RWPE1 (cell line): ENCODE results near the gene BGLAP.

ENCODE experiments used
- CTCF ChIA-PET: fragments of 350-600 bp; sonication (Branson Sonifier 250); formaldehyde crosslinking; extraction: SDS; loops from one replicate; lab custom pipeline; 2021; lab: Yijun Ruan, JAX
- POLR2A ChIA-PET: fragments of 400-600 bp; formaldehyde crosslinking; extraction: SDS; loops from one replicate; lab custom pipeline; 2020; ENCODE audit warnings: antibody characterized with exemption; ENCODE audit not compliant: low non-redundant PET; lab: Yijun Ruan, JAX
- DNase-seq: peaks from one replicate; pipeline ENCODE4 v3.0.0; 2012; ENCODE audit warnings: low spot score
- H3K27ac ChIP-seq: fragments of 450-650 bp; 2 replicates; pipeline ENCODE4 v1.5.1; 2017
- CTCF ChIP-seq: fragments of 450-650 bp; conservative IDR thresholded peaks from 2 replicates; pipeline ENCODE4 v1.5.1; 2017; ENCODE audit warnings: low read depth, mild to moderate bottlenecking

Gene BGLAP

GRCh38 chr1:156230473-156230837, 11.5 kb upstream of the BGLAP start:
- DNase-seq = no peak
- ChIA-PET CTCF (interaction anchor here (0.5 to 0.8 kb wide), 3 partner anchors 11 to 328 kb away, joined by 3 to 5 read pairs (median 3); no protein-coding TSS in a partner anchor), POLR2A (interaction anchor here (0.6 kb wide), 1 partner anchor 25 kb away, joined by 4 read pairs; no protein-coding TSS in a partner anchor)
- no peak overlapping the region for H3K27ac ChIP-seq
- no peak for TF ChIP-seq CTCF

DNA sequence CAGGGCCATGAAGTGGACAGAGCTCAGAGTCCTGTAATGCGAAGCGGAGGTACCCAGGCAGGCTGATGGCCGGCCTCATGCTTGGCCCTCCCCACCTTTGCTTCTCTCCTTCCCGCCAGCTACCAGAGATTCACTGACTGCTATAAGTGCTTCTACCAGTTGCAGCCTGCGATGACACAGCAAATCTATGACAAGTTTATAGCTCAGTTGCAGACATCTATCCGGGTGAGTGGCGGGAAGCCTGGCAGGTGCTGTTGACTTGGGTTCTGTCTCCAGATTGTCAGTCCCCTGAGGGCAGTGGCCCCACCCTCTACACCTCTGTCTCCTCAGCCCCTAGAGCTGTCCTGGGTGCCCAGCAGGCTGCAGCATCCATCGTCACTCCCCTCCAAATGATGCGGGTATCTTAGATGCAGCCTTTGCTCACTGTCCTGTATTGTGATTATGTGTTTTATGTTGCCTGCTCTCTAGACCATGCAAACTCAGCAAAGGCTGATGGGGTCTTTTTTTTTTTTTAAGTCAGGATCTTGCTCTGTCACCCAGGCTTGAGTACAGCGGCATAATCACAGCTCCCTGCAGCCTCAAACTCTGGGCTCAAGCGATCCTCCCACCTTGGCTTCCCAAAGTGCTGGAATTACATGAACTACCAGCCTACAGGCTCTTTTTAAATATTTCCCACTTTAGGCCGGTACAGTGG, 9.6 kb upstream of the BGLAP start:
- TF ChIP-seq CTCF = no peak
- ChIA-PET CTCF (interaction anchor here (0.9 to 1.3 kb wide), 2 partner anchors 135 to 166 kb away, joined by 3 to 6 read pairs; no protein-coding TSS in a partner anchor), POLR2A (interaction anchor here (0.5 kb wide), 1 partner anchor 13 kb away, joined by 3 read pairs; no protein-coding TSS in a partner anchor)
- DNase-seq = no peak
- peak overlapping the region; percentile 46 for H3K27ac ChIP-seq

DNA sequence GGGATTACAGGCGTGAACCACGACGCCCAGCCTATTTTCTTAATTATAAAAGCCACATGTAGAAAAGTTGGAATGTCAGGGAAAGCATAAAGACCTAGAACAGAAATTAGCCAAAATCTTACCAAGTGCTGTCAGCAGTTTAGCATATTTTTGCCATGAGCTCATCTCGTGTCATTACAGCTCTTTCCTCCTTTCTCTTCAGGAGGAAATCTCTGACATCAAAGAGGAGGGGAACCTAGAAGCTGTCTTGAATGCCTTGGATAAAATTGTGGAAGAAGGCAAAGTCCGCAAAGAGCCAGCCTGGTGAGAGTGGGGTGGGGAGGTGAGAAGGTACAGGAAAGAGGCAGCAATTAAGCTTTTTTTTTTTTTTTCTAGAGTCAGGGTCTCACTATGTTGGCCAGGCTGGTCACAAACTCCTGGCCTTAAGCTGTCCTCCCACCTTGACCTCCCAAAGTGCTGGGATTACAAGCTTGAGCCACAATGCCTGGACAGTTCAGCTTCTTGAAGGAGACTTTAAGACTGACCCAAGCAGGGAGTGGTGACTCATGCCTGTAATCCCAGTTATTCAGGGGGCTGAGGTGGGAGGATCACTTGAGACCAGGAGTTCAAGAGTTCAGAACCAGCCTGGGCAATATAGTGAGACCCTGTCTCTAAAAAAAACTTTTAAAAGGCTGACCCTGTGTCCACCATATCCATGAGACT, 8.4 kb upstream of the BGLAP start:
- ChIA-PET POLR2A (no interaction called here), CTCF (interaction anchor here (1.3 kb wide), 1 partner anchor 167 kb away, joined by 6 read pairs; no protein-coding TSS in a partner anchor)
- peak overlapping the region; percentile 39; the same call in 1 of the 2 replicates for H3K27ac ChIP-seq
- DNase-seq = no peak
- no peak for TF ChIP-seq CTCF

DNA sequence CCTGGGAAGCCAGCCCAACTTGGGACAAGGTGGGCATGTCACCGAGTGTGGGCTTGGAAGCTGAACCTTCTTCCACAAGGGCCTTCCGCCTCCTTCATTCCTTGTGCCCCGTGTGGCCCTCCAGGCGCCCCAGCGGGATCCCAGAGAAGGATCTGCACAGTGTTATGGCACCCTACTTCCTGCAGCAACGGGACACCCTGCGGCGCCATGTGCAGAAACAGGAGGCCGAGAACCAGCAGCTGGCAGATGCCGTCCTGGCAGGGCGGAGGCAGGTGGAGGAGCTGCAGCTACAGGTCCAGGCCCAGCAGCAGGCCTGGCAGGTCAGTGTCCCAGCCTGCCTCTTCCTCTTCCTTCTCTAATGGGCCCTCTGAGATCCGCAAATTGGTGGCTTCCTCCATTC, 5.8 kb upstream of the BGLAP start:
- no peak for TF ChIP-seq CTCF
- CTCF ChIA-PET = no interaction called here
- POLR2A ChIA-PET = no interaction called here
- DNase-seq = no peak
- H3K27ac ChIP-seq = peak overlapping the region; percentile 27

- no peak for TF ChIP-seq CTCF
- ChIA-PET POLR2A (no interaction called here), CTCF (interaction anchor here (0.6 to 1.5 kb wide), 2 partner anchors 13 to 23 kb away, joined by 3 to 9 read pairs; no protein-coding TSS in a partner anchor)
- DNase-seq = no peak
- H3K27ac ChIP-seq = peak overlapping the region; percentile 89; the same call in 1 of the 2 replicates
These were observed 3.7 kb upstream of the BGLAP start for GRCh38 chr1:156238248-156238647.

- no peak for TF ChIP-seq CTCF
- POLR2A ChIA-PET = no interaction called here
- CTCF ChIA-PET = interaction anchor here (0.7 to 1.2 kb wide), 3 partner anchors 11 to 34 kb away, joined by 3 to 4 read pairs (median 3); no protein-coding TSS in a partner anchor
- peak; percentile 89 for DNase-seq
- peak overlapping the region; percentile 89 for H3K27ac ChIP-seq
These were observed 623 bp upstream of the BGLAP start for GRCh38 chr1:156241311-156241811.
